Heart left ventricle (tissue), 16 donors: ENCODE data around the gene VGLL2. TPM values are rescaled to one million over a fixed set of nuclear protein-coding genes. Genes with fewer than 3 reads are reported as not detected.

Source experiments
- ATAC-seq, 4 donors: fragments of 200-7000 bp; cut with Tn5 transposase; one replicate each; pipeline ENCODE4 v1.9.1; 2020 to 2022; ENCODE audit warnings: moderate library complexity in 4 of 4, mild to moderate bottlenecking in 3 of 4, moderate number of reproducible peaks in 1 of 4
- DNase-seq, 5 donors: peaks; one replicate each; pipeline ENCODE4 v3.0.0-alpha.2; 2020
- H3K27ac ChIP-seq, 12 donors: fragments of 200-600 bp; sonication (generic) in 4 of 12; one replicate each; pipeline versions ENCODE4 v1.5.0 to v1.8.0; 2016 to 2022; ENCODE audit warnings: mild to moderate bottlenecking in 2 of 12
- H3K27me3 ChIP-seq, 9 donors: fragments of 200-600 bp; sonication (generic) in 2 of 9; one replicate each; pipeline versions ENCODE4 v1.5.1 to v1.8.0; 2016 to 2022; ENCODE audit warnings: mild to moderate bottlenecking in 3 of 9
- H3K36me3 ChIP-seq, 9 donors: fragments of 200-600 bp; sonication (generic) in 2 of 9; one replicate each; pipeline versions ENCODE4 v1.5.0 to v1.8.0; 2018 to 2022; ENCODE audit warnings: mild to moderate bottlenecking in 2 of 9
- H3K4me1 ChIP-seq, 12 donors: fragments of 200-600 bp; sonication (generic) in 4 of 12; one replicate each; pipeline versions ENCODE4 v1.5.0 to v1.8.0; 2016 to 2022; ENCODE audit warnings: mild to moderate bottlenecking in 3 of 12
- H3K4me3 ChIP-seq, 12 donors: fragments of 200-600 bp; sonication (generic) in 4 of 12; one replicate each; pipeline versions ENCODE4 v1.5.0 to v1.8.0; 2017 to 2022; ENCODE audit warnings: mild to moderate bottlenecking in 9 of 12, moderate library complexity in 4 of 12
- H3K9me3 ChIP-seq, 12 donors: fragments of 200-600 bp; sonication (generic) in 4 of 12; one replicate each; pipeline versions ENCODE4 v1.5.0 to v1.8.0; 2016 to 2022; ENCODE audit warnings: mild to moderate bottlenecking in 1 of 12
- POLR2A ChIP-seq, 2 donors: fragments of 450-650 bp; IDR thresholded peaks; one replicate each; pipeline ENCODE4 v1.6.1; 2017; ENCODE audit warnings: antibody characterized with exemption in 2 of 2, mild to moderate bottlenecking in 2 of 2, moderate library complexity in 2 of 2
- WGBS, 4 donors: extraction: QIAGEN DNeasy Blood & Tissue Kit in 2 of 4; methylation state at CpG; one replicate each; pipeline versions ENCODE4 v1.1.5 to v1.1.7; 2013 to 2018; 5-methylcytosine and 5-hydroxymethylcytosine counted together
- intact Hi-C, 10 donors: fragments of 100-400 bp; cut with DNase I; formaldehyde crosslinking; loops; one replicate each; pipeline versions ENCODE4 v1.11.1 to v1.14.2; 2022
- polyA plus RNA-seq, 2 donors: library from polyadenylated mRNA; stranded (reverse); fragments of 200-250 nt; gene quantifications; one replicate each; pipeline ENCODE4 v1.2.3, GENCODE V29; 2013
- total RNA-seq, 9 donors: library from RNA; depleted of rRNA in 2 of 9; stranded (reverse); fragments of >200 nt in 2 of 9; fragmentation: NEBNext Ultra II Directional in 3 of 9; extraction: Animal tissue kit (Norgen Biotek cat#: 25700) in 3 of 9; gene quantifications; one replicate each; pipeline versions ENCODE4 v1.1.0 to v1.2.4, GENCODE V29; 2016 to 2023
- TF ChIP-seq, protein P1 (sequence below), 12 donors: fragments of 200-600 bp; sonication (generic) in 4 of 12; IDR thresholded peaks; one replicate each; pipeline versions ENCODE4 v1.5.0 to v1.8.0; 2018 to 2022; ENCODE audit warnings: antibody characterized with exemption in 12 of 12, mild to moderate bottlenecking in 5 of 12
- donor health status: ischemic (EF 13 %, LVEDD 7.1; RV severe dilation, severe dysfunction).
- donor health status: healthy with polysubstance abuse.
- donor health status: DM: no; HTN: yes; CAD: no.
- donor health status: DM: no; HTN: no; CAD: no.
- donor health status: ischemic (EF 25% LVEDD 6.9; RV normal size, moderate dysfunction).
- donor health status: ischemic (EF 25% LVEDD 5.7; RV mildly dilated, moderate dysfunction).
- donor health status: healthy.
- donor health status: DM: yes; HTN: yes; CAD: no.
- donor health status: ischemic (EF 35%, LVEDD 5.7; RV mildly dilated, moderate dysfunction).
- donor health status: nonischemic (EF 11% LVEDD 7.7; RV severe dilation, severe dysfunction).
- donor health status: DM: yes; HTN: yes; CAD: no.
- donor health status: PGD.
- donor health status: ischemic (EF 29% LVEDD 5.4; RV normal size, mild dysfunction).
- donor health status: nonischemic (EF 23%, LVEDD 6.1; RV moderate dilation, normal function).

Gene VGLL2
- total and polyA plus RNA-seq, 11 donors: 0.20 to 29.3 (median 0.52) TPM; not detected in 4

DNA sequence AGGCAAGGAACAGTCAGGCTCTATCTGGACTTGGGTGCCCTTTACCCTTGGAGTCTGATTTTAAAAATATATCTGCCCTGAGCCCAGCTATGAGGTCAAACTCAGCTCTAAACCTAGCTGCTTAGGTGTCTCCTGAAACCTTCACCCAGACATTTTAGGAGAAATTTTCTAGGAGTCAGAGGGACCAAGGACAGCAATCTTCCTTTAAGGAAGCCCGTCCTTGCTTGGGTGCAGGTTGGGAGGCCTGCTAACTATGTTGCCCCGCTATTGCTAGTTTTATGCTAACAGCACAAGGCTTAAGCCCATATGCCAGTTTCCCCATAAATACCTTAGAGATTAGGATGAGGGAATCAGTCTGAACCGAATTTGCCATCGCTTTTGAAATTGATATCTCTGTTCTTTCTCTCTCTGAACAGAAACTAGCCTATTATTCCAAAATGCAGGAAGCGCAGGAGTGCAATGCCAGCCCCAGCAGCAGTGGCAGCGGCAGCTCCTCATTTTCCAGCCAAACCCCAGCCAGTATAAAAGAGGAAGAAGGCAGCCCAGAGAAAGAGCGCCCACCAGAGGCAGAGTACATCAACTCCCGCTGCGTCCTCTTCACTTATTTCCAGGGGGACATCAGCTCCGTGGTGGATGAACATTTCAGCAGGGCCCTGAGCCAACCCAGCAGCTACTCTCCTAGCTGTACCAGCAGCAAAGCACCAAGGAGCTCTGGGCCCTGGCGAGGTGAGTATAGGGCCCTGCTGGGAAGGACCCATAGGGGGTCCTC, 2.6 kb downstream of the VGLL2 start:
- DNase-seq (no peak), ATAC-seq (no peak)
- no peaks in the 10 kb centered on the region for H3K9me3 ChIP-seq
- peaks cover 62 to 100% (median 98%) of the 10 kb centered on the region in 9 donors for H3K27me3 ChIP-seq
- H3K27ac ChIP-seq: no peak overlapping the region
- 5 to 16% (median 6%) methylated on average over 11 of the region's 11 CpGs for WGBS, 4 donors
- peaks cover 0 to 36% (median 18%) of the 10 kb centered on the region in 12 donors for H3K4me1 ChIP-seq
- peak overlapping the region in 1 of 12 donors; percentile 3 for H3K4me3 ChIP-seq
- intact Hi-C loops: no loop called here
- no peaks in the 10 kb centered on the region for H3K36me3 ChIP-seq
- TF ChIP-seq, protein P1, sequence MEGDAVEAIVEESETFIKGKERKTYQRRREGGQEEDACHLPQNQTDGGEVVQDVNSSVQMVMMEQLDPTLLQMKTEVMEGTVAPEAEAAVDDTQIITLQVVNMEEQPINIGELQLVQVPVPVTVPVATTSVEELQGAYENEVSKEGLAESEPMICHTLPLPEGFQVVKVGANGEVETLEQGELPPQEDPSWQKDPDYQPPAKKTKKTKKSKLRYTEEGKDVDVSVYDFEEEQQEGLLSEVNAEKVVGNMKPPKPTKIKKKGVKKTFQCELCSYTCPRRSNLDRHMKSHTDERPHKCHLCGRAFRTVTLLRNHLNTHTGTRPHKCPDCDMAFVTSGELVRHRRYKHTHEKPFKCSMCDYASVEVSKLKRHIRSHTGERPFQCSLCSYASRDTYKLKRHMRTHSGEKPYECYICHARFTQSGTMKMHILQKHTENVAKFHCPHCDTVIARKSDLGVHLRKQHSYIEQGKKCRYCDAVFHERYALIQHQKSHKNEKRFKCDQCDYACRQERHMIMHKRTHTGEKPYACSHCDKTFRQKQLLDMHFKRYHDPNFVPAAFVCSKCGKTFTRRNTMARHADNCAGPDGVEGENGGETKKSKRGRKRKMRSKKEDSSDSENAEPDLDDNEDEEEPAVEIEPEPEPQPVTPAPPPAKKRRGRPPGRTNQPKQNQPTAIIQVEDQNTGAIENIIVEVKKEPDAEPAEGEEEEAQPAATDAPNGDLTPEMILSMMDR (IDR thresholded peaks at IDR 0.05): peak in 1 of 12 donors; percentile 6
- no peak for TF ChIP-seq POLR2A (IDR thresholded peaks at IDR 0.05)

DNA sequence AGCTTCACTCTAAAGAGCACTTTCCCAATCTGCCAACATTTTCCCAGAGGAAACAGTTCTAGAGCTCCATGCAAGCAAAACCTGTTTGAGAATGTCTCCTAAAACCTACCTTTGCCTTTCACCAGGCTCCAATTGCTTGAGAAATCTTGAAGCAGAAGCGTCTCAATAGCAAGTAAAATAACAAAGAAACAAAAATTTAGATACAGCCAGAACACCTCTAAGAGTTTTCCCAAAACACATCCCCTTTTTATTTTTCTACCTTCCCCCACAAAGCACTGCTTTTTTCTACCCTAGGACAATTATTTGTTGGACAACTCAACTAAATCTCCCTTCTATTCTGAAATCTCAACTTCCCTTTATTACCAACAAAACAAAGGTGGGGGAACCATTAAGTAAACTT, 3.6 kb downstream of the VGLL2 start:
- TF ChIP-seq, protein P1 (IDR thresholded peaks at IDR 0.05): no peak
- TF ChIP-seq POLR2A (IDR thresholded peaks at IDR 0.05): no peak
- no peaks in the 10 kb centered on the region for H3K9me3 ChIP-seq
- no peak overlapping the region for H3K27ac ChIP-seq
- 8 to 23% (median 13%) methylated on average over 1 of the region's 1 CpG for WGBS, 4 donors
- H3K36me3 ChIP-seq: no peaks in the 10 kb centered on the region
- H3K4me3 ChIP-seq: no peak overlapping the region
- H3K4me1 ChIP-seq: peaks cover 0 to 36% (median 18%) of the 10 kb centered on the region in 12 donors
- peaks cover 52 to 100% (median 93%) of the 10 kb centered on the region in 9 donors for H3K27me3 ChIP-seq
- ATAC-seq (no peak), DNase-seq (no peak)
- intact Hi-C loops: no loop called here

DNA sequence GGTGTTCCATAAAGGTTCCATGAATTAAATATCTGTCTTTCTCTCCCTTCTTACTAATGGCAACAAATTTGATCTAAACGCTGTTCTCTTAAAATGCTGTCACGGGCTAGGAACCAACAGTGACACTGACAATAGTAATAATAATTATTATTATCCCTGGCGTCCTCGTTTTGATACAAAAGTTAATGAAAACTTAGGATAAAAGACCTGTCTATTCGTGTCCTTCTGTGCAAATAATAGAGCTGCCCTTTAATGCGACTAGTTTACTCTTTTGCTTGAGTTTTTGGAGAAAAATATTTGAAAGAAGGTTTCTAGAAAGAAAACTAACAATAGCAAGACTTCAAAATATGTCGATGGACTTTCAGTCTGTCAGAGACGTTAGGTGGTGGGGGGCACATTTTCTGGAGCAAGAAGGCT, 4.3 kb downstream of the VGLL2 start:
- Histone ChIP-seq H3K36me3 (no peaks in the 10 kb centered on the region), H3K4me3 (peak overlapping the region in 1 of 12 donors; percentile 30), H3K27me3 (peaks cover 47 to 100% (median 89%) of the 10 kb centered on the region in 9 donors), H3K27ac (no peak overlapping the region), H3K4me1 (peaks cover 0 to 33% (median 17%) of the 10 kb centered on the region in 12 donors), H3K9me3 (no peaks in the 10 kb centered on the region)
- no peak for DNase-seq
- ATAC-seq: no peak
- WGBS, 4 donors: 4 to 10% (median 7%) methylated on average over 8 of the region's 8 CpGs
- no peak for TF ChIP-seq POLR2A (IDR thresholded peaks at IDR 0.05)
- TF ChIP-seq, protein P1 (IDR thresholded peaks at IDR 0.05): no peak
- intact Hi-C loops: no loop called here

DNA sequence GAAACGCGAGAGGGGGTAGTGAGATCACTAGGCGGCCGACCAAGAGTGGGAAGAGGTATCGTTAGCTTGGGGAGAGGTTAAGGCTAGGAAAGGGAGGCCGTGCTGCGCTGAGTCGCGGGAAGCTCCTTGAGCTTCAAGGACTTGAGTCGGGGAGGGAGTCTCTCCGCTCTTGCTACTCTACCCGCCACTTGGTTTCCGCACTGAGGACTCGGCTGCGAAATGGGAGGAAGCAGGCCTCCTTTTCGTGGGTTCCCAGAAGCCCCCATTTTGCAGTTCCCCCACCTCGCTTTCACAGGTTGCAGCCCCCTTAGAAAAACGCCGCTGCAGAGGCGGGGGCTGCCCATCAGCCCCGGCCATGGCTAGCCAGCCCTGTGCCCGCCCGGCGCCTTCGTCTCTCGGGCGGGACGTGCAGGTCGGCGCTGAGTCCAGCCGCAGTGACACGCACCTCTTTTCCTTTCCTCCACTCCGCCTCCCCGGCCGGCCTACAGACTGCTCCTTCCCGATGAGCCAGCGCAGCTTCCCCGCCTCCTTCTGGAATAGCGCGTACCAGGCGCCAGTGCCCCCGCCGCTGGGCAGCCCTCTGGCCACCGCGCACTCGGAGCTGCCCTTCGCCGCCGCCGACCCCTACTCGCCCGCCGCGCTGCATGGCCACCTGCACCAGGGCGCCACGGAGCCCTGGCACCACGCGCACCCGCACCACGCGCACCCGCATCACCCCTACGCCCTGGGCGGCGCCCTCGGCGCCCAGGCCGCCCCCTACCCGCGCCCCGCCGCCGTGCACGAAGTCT, 4.9 kb downstream of the VGLL2 start:
- Histone ChIP-seq H3K4me1 (peaks cover 0 to 27% (median 11%) of the 10 kb centered on the region in 12 donors), H3K36me3 (no peaks in the 10 kb centered on the region), H3K9me3 (no peaks in the 10 kb centered on the region), H3K27ac (no peak overlapping the region), H3K27me3 (peaks cover 42 to 100% (median 89%) of the 10 kb centered on the region in 9 donors), H3K4me3 (peak overlapping the region; percentile 6 to 45 (median 28))
- DNase-seq (no peak), ATAC-seq (peak in 2 of 4 donors; percentile 38 to 47)
- intact Hi-C loops: no loop called here
- TF ChIP-seq, protein P1 (IDR thresholded peaks at IDR 0.05): no peak
- no peak for TF ChIP-seq POLR2A (IDR thresholded peaks at IDR 0.05)
- WGBS, 4 donors: 1 to 5% (median 2%) methylated on average over 16 to 74 of the region's 74 CpGs
